HG03159 (cell line): Measurements from ENCODE around the gene CBX5.
"Not testable (repeated sequence)": the region's sequence is repeated elsewhere in the genome, so short reads cannot be mapped to it uniquely, and the experiment has no call there.

ENCODE experiments used
- ATAC-seq: cut with Tn5 transposase; IDR thresholded peaks from one replicate; pipeline ENCODE4 v1.9.1; 2021; ENCODE audit warnings: mild to moderate bottlenecking, moderate library complexity; ENCODE audit not compliant: unreplicated experiment

Gene CBX5

GRCh38 chr12:54201001-54201794 is 78.7 kb downstream of the CBX5 start:
- peak; percentile 69 for ATAC-seq

DNA sequence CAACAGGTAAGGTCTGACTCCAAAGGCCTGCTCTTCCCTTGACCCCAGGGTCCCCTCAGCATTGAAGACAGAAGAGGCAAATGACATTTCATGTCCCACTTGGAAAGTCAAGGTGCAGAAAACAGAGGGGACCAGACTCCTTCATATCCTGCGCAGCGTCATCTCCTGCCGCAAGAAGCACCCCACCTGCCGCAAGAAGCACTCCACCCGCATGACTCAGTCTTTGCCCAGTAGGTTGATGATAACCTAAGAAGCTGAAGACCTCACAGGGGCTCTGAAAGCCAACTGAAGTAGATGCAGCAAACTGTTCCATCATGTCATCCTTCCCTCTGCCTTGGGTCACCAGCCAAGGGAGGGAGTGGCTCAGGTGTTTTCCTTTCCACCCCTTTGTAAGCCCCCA is 79.5 kb downstream of the CBX5 start:
- no peak for ATAC-seq

DNA sequence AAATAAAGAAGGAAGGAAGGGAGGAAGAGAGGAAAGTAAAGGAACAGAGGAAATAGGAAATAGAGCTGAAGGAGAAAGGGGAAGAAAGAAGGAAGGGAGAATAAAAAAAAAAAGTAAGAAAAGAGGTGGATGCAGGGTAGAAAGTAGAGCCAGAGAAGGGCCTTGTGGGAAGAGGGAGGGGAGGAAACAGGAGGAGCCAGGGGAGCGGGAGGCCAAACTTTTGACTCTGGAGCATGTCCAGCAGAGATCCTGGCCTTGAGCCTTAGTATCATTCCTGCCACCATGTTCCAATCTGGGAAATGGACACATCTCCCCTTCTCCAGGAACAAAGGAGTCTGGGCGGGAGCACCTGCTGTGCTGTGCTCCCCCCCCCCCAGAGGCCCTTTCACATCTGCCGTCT is 80.0 kb downstream of the CBX5 start:
- no peak for ATAC-seq

DNA sequence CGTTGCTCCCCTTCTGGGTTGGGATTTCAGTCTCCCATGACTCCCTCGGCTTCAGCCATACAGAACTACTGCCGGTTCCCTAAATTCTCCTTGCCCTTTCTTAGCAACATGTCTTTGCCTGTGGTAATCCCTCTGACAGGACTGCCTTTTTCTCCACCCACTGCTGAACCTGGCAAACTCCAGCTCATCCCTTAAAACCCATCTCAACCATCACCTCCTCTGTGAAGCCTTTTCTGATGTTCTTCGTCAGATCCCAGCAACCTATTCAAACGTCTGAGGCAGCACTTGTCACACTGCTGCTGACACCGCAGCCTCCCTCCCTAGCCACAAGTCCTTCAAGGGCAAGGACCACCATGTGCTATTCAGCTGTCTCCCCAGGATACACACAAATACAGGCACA is 80.9 kb downstream of the CBX5 start:
- ATAC-seq = no peak

GRCh38 chr12:54197431-54197909 is 82.5 kb downstream of the CBX5 start:
- ATAC-seq = no peak

- no peak for ATAC-seq
These were observed 82.9 kb downstream of the CBX5 start for GRCh38 chr12:54197010-54197409.

DNA sequence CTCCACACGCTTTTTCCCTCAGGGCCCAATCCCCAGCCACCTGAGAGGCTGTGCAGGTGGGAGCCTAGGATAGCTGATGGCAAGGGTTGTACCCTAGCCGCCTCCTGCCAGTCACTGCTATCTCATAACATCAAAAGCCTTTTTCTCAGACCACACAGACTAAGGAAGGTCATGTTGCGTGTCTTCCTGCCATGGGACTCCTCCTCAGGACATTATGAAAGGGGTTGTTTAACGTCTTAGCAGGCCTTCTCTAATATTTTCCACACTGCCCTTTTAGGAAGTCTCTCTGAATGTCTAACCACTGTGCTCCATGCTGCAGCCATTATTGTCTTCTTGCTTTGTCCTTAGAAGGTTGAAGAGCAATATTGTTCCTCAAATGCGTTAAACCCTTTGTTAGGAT is 83.5 kb downstream of the CBX5 start:
- ATAC-seq = no peak

DNA sequence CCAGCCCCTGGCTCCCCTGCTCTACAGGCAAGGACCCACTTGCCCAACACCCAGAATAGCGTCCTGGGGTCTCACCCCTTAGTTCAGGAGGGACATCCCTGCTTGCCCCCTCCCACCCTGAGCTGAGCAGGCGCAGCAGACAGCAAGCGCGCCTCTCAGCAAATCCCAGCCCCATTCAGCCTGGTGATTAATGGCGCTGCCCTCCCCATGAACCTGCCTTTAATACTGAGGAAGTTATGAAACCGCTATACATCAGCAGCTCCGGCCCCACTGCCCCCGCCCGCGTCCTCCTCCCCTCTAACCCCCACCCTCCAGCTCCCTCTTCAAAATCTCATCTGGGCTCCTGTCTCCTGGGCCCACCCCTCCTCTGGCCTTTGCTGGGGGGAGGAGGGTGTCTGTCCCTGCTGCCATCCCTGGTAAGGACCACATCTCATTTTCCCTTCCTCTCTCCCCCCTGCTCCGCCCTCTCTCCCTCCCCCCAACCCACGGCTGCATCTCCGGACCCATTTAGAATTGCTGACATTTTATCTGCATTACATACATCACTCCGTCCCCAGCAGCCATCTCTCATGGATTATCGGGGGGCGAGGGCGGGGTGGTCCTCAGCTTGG is 84.1 kb downstream of the CBX5 start:
- no peak for ATAC-seq

DNA sequence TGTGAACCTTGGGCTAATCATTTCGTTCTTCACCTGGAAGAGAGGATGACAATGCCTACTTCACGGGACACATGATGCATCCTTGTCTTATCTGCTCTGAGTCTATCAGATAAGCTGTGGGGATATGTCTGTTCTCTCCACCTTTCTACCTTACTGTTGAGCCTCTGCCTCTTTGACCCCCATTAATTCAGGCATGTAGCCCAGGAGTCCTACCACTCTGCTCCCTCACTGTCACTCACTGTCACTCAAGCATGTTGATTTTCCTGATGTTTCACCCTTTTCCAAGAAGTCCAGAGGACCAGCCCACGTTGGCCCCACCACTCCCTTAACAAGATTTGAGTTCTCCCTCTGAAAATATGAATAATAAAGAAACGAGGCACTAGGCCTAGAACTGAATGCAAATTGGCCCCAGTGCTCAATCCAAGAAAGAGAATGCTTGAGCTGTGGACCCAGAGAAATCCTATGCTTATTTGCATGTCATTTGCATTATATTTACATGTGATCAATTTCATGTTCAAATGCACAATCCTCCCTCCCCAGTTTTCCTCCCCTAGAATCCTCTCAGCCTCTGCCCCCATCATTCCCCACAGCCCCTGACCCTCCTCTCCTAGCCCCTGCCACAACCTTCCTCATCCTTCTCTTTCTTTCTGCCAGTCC is 84.7 kb downstream of the CBX5 start:
- no peak for ATAC-seq

- not testable (repeated sequence) for ATAC-seq
These were observed 85.3 kb downstream of the CBX5 start for GRCh38 chr12:54194611-54195010.

- ATAC-seq = no peak
These were observed 86.5 kb downstream of the CBX5 start for GRCh38 chr12:54193434-54193833.

GRCh38 chr12:54191550-54192022 is 88.3 kb downstream of the CBX5 start:
- no peak for ATAC-seq

DNA sequence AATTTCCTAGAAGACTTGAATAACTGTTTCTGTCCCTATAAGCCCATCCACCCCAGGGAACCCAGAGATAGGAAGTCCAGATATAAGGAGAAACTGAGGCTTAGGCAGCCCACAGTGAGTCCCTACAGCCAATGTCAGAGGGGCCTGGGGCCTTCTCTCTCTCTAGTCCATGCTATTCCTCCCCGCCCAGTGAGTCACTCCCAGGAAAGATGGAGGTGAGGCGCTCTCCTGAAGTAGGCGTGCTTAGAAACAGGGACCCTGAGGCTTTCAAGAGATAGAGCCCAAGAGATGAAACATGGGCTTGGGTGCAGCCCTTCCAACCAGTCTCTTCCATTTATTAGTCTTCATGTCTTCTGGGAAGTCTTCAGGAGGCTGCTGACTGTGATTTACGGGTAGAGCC is 88.8 kb downstream of the CBX5 start:
- ATAC-seq = no peak

GRCh38 chr12:54189198-54189539 is 90.8 kb downstream of the CBX5 start:
- no peak for ATAC-seq

DNA sequence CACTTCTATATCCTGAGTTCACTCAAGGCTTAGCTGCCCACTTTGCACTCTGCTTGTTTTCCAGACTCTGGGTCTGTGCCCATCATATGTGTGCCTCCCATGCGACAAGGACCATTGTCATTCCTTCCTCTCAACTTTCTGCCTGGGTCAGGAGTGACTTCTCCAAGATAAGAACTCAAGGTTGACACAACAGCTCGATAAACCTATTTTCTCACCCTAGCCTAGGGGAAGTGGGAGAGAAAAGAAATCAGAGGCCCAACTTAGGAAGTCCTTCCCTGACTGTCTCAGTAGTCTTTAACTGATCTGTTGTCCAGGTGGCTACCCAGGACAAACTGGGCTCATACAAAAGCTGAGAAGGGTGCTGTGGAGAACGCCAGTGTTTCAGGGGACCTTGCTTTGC is 92.8 kb downstream of the CBX5 start:
- no peak for ATAC-seq

DNA sequence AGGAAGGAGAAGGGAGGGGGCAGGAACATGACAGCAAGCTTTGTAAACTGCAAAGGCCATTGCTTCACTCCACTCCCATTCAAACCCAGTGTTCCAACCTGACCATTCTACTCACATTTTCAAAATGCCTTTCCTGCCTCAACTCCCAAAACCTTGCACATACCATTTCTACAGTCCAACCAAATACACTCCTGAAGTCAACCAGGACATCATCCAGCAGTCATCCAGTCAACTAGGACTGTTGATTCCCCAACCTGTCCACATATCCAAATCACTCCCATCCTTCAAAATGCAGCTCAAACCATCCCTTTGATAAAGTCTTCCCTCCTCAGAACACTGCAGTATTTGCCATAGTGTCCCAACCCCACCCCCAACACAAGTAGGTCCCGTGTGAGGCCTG is 94.0 kb downstream of the CBX5 start:
- ATAC-seq = no peak

DNA sequence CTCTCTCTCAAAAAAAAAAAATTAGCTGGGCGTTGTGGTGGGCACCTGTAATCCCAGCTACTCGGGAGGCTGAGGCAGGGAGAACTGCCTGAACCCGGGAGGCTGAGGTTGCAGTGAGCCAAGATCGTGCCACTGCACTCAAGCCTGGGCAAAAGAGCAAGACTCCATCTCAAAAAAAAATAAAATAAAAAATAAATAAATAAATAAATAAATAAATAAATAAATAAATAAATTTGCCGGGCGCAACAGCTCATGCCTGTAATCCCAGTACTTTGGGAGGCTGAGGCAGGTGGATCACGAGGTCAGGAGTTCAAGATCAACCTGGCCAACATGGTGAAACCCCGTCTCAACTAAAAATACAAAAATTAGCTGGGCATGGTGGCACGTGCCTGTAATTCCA is 94.6 kb downstream of the CBX5 start:
- not testable (repeated sequence) for ATAC-seq

DNA sequence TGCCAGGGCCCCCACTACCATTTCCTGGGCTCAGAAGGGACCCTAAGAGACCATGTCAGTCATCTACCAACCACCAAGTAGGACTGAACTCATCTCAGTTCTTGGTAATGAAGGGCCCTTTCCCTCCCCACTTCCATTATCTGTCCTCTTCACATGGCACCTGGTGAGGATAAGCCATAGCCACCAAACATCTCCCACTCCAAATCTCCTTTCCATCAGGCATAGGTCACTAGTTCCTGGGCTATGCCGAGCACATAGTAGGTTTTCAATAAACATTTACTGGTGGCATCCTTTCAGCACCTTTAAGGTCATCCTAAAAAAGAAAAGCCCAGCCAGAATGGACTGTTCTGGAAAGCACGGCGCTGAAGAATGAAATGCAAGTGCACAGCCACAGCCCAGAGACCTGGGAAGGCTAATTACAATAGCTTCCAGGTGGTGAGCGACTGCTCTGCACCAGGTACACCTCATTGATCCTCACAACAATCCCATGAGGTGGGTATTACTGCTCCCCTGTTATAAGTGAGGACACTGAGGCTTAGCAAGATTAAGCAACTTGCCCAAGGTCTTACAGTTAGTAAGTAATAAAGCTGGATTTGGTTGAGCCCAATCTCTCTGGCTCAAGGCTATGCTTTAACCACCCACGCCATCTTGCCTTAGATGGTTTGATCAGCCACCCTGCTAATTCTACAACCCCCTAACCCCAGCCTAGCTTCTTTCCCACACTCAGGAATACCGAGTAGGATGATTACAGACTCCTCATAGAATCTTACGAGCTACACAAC is 95.7 kb downstream of the CBX5 start:
- ATAC-seq = no peak

- ATAC-seq = no peak
These were observed 96.9 kb downstream of the CBX5 start for GRCh38 chr12:54182981-54183380.

DNA sequence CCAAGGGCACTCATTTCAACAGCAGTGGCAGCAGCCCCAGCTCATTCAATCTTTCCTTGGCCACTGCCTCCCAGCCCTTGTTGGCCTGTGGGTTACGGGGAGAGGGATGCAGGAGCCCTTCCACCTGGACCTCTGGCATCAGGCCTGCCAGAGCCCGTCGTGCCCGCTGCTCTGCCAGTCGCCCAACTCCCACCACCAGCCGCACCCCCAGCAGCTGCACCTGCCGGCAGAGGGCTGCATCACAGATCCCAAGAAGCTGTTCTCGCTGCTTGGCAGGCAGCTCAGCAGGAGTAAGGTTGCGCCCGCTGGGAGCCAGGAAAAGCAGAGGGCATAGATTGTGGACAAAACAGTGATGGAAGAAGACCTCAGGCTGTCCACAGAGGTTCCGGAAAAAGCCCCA is 97.8 kb downstream of the CBX5 start:
- ATAC-seq = no peak
